ENCODE data around the gene AADACL4.
"Not testable (repeated sequence)": the region's sequence is repeated elsewhere in the genome, so short reads cannot be mapped to it uniquely, and the experiment has no call there.

Gene AADACL4

GRCh38 chr1:12645401-12645800 is 1.5 kb downstream of the AADACL4 start:
- H3K4me1 ChIP-seq (ENCODE audit: control insufficient read depth, insufficient read depth, low read length); H3K27me3 ChIP-seq (ENCODE audit: control insufficient read depth, insufficient read depth, low read length); H3K27ac ChIP-seq (ENCODE audit: low read depth, low read length); H3K36me3 ChIP-seq (ENCODE audit: control insufficient read depth, insufficient read depth, low read length); H3K9ac ChIP-seq (ENCODE audit: low read depth, low read length); H3K4me3 ChIP-seq (ENCODE audit: low read depth, low read length): not testable (repeated sequence)
- H3K9me3 ChIP-seq (ENCODE audit: control insufficient read depth, insufficient read depth, low read length) = peaks cover 11% of the 10 kb centered on the region

DNA sequence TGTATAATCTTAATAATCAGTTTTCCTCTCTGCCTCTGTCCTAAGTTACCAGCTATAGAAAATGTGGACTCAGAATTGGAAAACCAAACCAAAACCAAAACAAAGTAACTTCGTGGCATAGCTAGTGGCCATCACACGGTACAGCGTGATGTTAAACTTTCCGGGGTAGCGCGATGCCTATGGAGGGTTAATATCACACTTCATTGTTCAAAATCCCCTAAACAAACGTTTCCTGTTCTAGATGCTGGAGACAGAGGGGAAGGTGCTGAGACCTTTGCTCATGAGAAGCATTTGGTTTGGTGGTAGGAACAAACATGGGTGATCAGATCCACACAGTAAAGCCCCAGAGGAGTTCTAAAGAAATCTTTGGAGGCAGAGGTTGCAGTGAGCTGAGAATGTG is 4.9 kb downstream of the AADACL4 start:
- H3K4me1 ChIP-seq (ENCODE audit: control insufficient read depth, insufficient read depth, low read length) = no peaks in the 10 kb centered on the region
- H3K27me3 ChIP-seq (ENCODE audit: control insufficient read depth, insufficient read depth, low read length) = no peaks in the 10 kb centered on the region; the same call in 1 of the 2 replicates
- no peaks in the 10 kb centered on the region for H3K9me3 ChIP-seq (ENCODE audit: control insufficient read depth, insufficient read depth, low read length)
- no peak overlapping the region for H3K4me3 ChIP-seq (ENCODE audit: low read depth, low read length)
- no peaks in the 10 kb centered on the region for H3K36me3 ChIP-seq (ENCODE audit: control insufficient read depth, insufficient read depth, low read length)
- no peak overlapping the region for H3K27ac ChIP-seq (ENCODE audit: low read depth, low read length)
- no peak overlapping the region for H3K9ac ChIP-seq (ENCODE audit: low read depth, low read length)

DNA sequence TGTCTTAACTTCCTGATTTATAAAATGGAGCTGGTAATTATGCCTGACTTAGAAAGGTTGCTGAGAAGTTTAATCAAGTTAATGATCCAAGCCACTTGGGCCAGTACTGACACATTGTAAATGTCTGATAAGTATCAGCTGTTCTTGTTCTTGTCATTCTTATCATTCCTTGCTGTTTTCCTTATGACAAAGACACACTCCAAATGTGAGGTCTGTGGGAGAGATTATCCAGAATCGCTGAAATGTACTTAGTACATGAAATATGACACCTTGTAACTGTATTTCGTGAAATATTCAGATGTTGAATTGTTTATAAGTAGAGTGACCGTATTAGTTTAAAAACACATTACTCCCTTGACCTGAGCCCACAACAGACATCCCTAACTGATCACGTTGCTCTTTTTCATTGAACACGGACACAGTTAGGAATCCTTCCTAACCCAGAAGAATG is 6.1 kb downstream of the AADACL4 start:
- H3K9ac ChIP-seq (ENCODE audit: low read depth, low read length) = no peak overlapping the region
- H3K36me3 ChIP-seq (ENCODE audit: control insufficient read depth, insufficient read depth, low read length) = no peaks in the 10 kb centered on the region
- H3K27ac ChIP-seq (ENCODE audit: low read depth, low read length) = no peak overlapping the region
- no peak overlapping the region for H3K4me3 ChIP-seq (ENCODE audit: low read depth, low read length)
- H3K27me3 ChIP-seq (ENCODE audit: control insufficient read depth, insufficient read depth, low read length) = no peaks in the 10 kb centered on the region; the same call in 1 of the 2 replicates
- no peaks in the 10 kb centered on the region; the same call in 1 of the 2 replicates for H3K9me3 ChIP-seq (ENCODE audit: control insufficient read depth, insufficient read depth, low read length)
- H3K4me1 ChIP-seq (ENCODE audit: control insufficient read depth, insufficient read depth, low read length) = no peaks in the 10 kb centered on the region

DNA sequence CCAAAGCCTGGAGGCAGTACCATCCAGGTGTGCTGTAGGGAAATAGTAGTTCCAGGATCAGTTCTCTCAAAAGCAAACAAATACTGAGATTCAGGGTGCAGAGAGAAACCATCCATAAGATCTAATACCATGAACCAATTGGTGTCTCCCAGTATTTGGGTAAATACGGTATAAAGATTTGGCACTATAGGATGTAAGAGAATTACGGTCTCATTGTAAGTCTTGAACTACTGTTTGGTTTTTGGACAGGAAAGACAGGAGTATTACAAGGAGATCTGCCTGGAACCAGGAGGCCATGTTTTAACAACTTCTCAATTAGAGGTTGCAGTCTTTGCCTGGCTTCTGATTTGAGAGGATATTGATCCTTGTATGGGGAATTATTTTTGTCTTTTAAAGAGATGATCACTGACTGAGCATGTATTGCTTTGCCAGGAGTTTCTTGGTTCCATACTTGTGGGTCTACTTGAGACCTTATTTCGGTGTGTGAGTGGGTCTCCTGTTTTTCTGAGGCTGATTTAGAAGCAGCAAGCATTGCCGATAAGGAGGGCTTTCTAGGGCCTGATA is 10.2 kb downstream of the AADACL4 start:
- H3K27ac ChIP-seq (ENCODE audit: low read depth, low read length) = no peak overlapping the region
- H3K9me3 ChIP-seq (ENCODE audit: control insufficient read depth, insufficient read depth, low read length) = no peaks in the 10 kb centered on the region; the same call in 1 of the 2 replicates
- H3K4me3 ChIP-seq (ENCODE audit: low read depth, low read length) = no peak overlapping the region
- no peak overlapping the region for H3K9ac ChIP-seq (ENCODE audit: low read depth, low read length)
- H3K27me3 ChIP-seq (ENCODE audit: control insufficient read depth, insufficient read depth, low read length) = no peaks in the 10 kb centered on the region; the same call in 1 of the 2 replicates
- H3K36me3 ChIP-seq (ENCODE audit: control insufficient read depth, insufficient read depth, low read length) = no peaks in the 10 kb centered on the region
- no peaks in the 10 kb centered on the region for H3K4me1 ChIP-seq (ENCODE audit: control insufficient read depth, insufficient read depth, low read length)

- Histone ChIP-seq H3K9ac (ENCODE audit: low read depth, low read length) (no peak overlapping the region), H3K27me3 (ENCODE audit: control insufficient read depth, insufficient read depth, low read length) (no peaks in the 10 kb centered on the region; the same call in 1 of the 2 replicates), H3K4me1 (ENCODE audit: control insufficient read depth, insufficient read depth, low read length) (no peaks in the 10 kb centered on the region), H3K9me3 (ENCODE audit: control insufficient read depth, insufficient read depth, low read length) (no peaks in the 10 kb centered on the region; the same call in 1 of the 2 replicates), H3K4me3 (ENCODE audit: low read depth, low read length) (no peak overlapping the region), H3K27ac (ENCODE audit: low read depth, low read length) (no peak overlapping the region), H3K36me3 (ENCODE audit: control insufficient read depth, insufficient read depth, low read length) (no peaks in the 10 kb centered on the region)
These were observed 10.8 kb downstream of the AADACL4 start for GRCh38 chr1:12654657-12655056.

GRCh38 chr1:12656575-12656974 is 12.7 kb downstream of the AADACL4 start:
- Histone ChIP-seq H3K27ac (ENCODE audit: low read depth, low read length) (no peak overlapping the region), H3K36me3 (ENCODE audit: control insufficient read depth, insufficient read depth, low read length) (no peaks in the 10 kb centered on the region), H3K27me3 (ENCODE audit: control insufficient read depth, insufficient read depth, low read length) (no peaks in the 10 kb centered on the region), H3K4me1 (ENCODE audit: control insufficient read depth, insufficient read depth, low read length) (no peaks in the 10 kb centered on the region), H3K9me3 (ENCODE audit: control insufficient read depth, insufficient read depth, low read length) (no peaks in the 10 kb centered on the region; the same call in 1 of the 2 replicates), H3K9ac (ENCODE audit: low read depth, low read length) (no peak overlapping the region), H3K4me3 (ENCODE audit: low read depth, low read length) (no peak overlapping the region)

DNA sequence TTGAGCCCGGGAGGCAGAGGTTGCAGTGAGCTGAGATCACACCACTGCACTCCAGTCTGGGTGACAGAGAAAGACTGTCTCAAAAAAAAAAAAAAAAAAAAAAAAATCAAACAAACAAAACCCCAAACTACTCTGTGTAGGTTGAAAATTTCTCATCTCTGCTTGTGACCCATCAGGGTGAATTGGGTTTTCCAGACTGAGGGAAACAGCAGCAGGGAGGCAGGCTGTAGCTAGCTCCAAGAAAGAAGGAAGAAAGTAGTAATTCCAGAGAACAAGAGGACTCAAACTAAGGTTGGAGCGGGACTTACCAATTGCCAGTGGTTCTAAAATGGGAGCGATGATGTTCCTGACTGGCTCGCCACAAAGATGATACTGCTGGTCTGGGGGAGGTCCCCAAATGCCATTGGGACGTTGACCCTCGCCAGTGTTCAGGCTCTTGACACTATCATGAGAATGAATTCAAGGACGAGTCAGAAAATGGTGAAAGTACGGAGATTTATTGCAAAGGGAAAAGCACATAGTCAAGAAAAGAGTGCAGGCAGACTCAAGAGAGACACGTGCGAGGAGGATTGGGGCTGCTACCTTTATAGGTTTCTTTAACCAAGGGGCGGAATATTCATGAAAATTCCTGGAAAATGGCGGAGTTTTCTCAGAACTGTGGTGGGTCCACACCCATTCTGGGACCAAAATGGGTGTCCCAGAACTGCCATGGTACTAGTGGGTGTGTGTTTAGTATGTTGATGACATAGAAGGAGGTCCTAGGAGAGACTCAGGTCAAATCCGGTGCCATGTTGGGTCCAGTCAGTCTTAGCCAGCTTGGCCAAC is 13.4 kb downstream of the AADACL4 start:
- Histone ChIP-seq H3K4me1 (ENCODE audit: control insufficient read depth, insufficient read depth, low read length) (no peaks in the 10 kb centered on the region), H3K4me3 (ENCODE audit: low read depth, low read length) (no peak overlapping the region), H3K9me3 (ENCODE audit: control insufficient read depth, insufficient read depth, low read length) (no peaks in the 10 kb centered on the region; the same call in 1 of the 2 replicates), H3K27ac (ENCODE audit: low read depth, low read length) (no peak overlapping the region), H3K27me3 (ENCODE audit: control insufficient read depth, insufficient read depth, low read length) (no peaks in the 10 kb centered on the region), H3K9ac (ENCODE audit: low read depth, low read length) (no peak overlapping the region), H3K36me3 (ENCODE audit: control insufficient read depth, insufficient read depth, low read length) (no peaks in the 10 kb centered on the region)

DNA sequence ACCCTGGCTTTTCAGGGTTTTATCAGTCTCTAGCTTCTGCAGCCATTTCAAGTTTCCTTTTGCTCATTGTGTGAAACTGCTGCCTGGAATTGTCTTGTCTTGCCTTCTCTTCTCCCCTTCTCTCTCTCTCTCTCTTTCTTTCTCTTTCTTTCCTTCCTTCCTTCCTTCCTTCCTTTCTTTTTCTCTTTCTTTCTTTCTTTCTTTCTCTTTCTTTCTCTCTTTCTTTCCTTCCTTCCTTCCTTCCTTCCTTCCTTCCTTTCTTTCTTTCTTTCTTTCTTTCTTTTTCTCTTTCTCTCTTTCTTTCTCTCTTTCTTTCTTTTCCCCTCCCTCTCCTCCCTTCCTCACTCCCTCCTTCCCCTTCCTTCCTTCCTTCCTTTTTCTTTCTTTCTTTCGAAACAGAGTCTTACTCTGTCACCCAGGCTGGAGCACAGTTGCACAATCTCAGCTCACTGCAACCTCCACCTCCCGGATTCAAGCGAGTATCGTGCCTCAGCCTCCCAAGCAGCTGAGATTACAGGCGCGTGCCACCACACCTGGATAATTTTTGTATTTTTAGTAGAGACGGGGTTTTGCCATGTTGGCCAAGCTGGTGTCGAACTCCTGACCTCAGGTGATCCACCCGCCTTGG is 14.1 kb downstream of the AADACL4 start:
- not testable (repeated sequence) for H3K36me3 ChIP-seq (ENCODE audit: control insufficient read depth, insufficient read depth, low read length); H3K4me3 ChIP-seq (ENCODE audit: low read depth, low read length); H3K9me3 ChIP-seq (ENCODE audit: control insufficient read depth, insufficient read depth, low read length); H3K9ac ChIP-seq (ENCODE audit: low read depth, low read length); H3K27ac ChIP-seq (ENCODE audit: low read depth, low read length); H3K4me1 ChIP-seq (ENCODE audit: control insufficient read depth, insufficient read depth, low read length); H3K27me3 ChIP-seq (ENCODE audit: control insufficient read depth, insufficient read depth, low read length)

- Histone ChIP-seq H3K4me3 (ENCODE audit: low read depth, low read length) (no peak overlapping the region), H3K9ac (ENCODE audit: low read depth, low read length) (no peak overlapping the region)
These were observed 14.9 kb downstream of the AADACL4 start for GRCh38 chr1:12658531-12659453.

GRCh38 chr1:12661606-12662219 is 17.8 kb downstream of the AADACL4 start:
- Histone ChIP-seq H3K9me3 (ENCODE audit: control insufficient read depth, insufficient read depth, low read length) (no peaks in the 10 kb centered on the region), H3K36me3 (ENCODE audit: control insufficient read depth, insufficient read depth, low read length) (no peaks in the 10 kb centered on the region), H3K4me1 (ENCODE audit: control insufficient read depth, insufficient read depth, low read length) (no peaks in the 10 kb centered on the region), H3K27ac (ENCODE audit: low read depth, low read length) (no peak overlapping the region), H3K27me3 (ENCODE audit: control insufficient read depth, insufficient read depth, low read length) (no peaks in the 10 kb centered on the region), H3K4me3 (ENCODE audit: low read depth, low read length) (no peak overlapping the region), H3K9ac (ENCODE audit: low read depth, low read length) (no peak overlapping the region)

More at GRCh38 chr1:12658531-12659453, 14.9 kb downstream of the AADACL4 start:
- Histone ChIP-seq H3K27me3 (ENCODE audit: control insufficient read depth, insufficient read depth, low read length) (no peaks in the 10 kb centered on the region), H3K27ac (ENCODE audit: low read depth, low read length) (no peak overlapping the region), H3K4me1 (ENCODE audit: control insufficient read depth, insufficient read depth, low read length) (no peaks in the 10 kb centered on the region), H3K36me3 (ENCODE audit: control insufficient read depth, insufficient read depth, low read length) (no peaks in the 10 kb centered on the region), H3K9me3 (ENCODE audit: control insufficient read depth, insufficient read depth, low read length) (no peaks in the 10 kb centered on the region; the same call in 1 of the 2 replicates)
